Measurements from ENCODE around the gene MFAP3. TPM values are rescaled to one million over a fixed set of nuclear protein-coding genes. Genes with fewer than 3 reads are reported as not detected.

The MFAP3 gene
- polyA plus RNA-seq, 1 experiment, result 44.8 TPM

DNA sequence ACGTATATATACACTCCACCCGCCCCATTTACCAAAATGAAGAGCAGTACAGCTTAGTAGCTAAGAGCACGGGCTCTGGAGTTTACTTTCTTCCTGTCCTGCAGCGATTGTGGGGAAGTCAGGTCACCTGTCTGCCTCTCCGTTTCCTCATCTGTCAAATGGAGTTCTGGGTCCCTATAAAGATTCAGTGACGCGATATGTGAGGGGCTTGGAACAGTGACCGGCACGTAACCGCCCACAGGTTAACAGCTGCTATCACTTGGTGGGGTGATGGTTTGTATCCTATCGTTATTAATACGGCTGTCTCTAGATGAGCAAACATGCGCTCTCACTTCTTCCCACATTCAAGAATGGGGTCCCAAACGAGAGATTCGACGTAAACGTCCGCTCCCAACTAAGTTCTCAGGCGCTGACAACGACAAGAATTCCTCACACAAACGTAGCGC lies 483 bp upstream of the MFAP3 start:
- TF ChIP-seq, protein P1, sequence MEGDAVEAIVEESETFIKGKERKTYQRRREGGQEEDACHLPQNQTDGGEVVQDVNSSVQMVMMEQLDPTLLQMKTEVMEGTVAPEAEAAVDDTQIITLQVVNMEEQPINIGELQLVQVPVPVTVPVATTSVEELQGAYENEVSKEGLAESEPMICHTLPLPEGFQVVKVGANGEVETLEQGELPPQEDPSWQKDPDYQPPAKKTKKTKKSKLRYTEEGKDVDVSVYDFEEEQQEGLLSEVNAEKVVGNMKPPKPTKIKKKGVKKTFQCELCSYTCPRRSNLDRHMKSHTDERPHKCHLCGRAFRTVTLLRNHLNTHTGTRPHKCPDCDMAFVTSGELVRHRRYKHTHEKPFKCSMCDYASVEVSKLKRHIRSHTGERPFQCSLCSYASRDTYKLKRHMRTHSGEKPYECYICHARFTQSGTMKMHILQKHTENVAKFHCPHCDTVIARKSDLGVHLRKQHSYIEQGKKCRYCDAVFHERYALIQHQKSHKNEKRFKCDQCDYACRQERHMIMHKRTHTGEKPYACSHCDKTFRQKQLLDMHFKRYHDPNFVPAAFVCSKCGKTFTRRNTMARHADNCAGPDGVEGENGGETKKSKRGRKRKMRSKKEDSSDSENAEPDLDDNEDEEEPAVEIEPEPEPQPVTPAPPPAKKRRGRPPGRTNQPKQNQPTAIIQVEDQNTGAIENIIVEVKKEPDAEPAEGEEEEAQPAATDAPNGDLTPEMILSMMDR (IDR thresholded peaks at IDR 0.05; ENCODE audit: low read depth, low read length), result no peak
- no peaks in the 10 kb centered on the region for H3K9me3 ChIP-seq (ENCODE audit: control insufficient read depth, insufficient read depth, low read length)
- DNase-seq (ENCODE audit: low read depth, low spot score), result no peak
- H3K27ac ChIP-seq (ENCODE audit: low read depth, low read length), result peak overlapping the region; percentile 81
- CTCF ChIA-PET, result interaction anchor here (1.1 to 2.2 kb wide), 4 partner anchors 10 to 602 kb away, joined by 3 to 6 read pairs (median 4); no protein-coding TSS in a partner anchor
- peak overlapping the region; percentile 93 for H3K4me3 ChIP-seq (ENCODE audit: low read depth, low read length)
- POLR2A ChIA-PET, result interaction anchor here (0.9 to 1.5 kb wide), 6 partner anchors 11 to 822 kb away, joined by 3 to 10 read pairs (median 4); partner anchors contain the start of gene GALNT10
- no peaks in the 10 kb centered on the region for H3K27me3 ChIP-seq (ENCODE audit: control insufficient read depth, insufficient read depth, low read length)

DNA sequence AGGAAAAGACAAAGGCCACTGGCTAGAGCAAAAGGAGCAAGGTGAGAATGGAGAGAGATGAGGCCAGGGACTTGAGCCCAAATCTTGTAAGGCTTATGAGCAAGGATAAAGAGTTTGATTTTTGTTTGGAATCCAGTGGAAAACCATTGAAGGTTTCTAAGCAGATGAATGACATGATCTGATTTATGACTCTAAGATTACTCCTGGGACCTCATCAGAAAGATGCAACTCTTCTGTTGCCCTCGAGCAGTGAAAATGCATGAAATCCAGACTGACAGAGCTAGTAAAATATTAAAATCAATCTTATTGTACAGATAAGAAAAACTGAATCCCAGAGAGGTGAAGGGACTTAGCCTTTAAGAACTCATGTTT lies 677 bp downstream of the MFAP3 start:
- TF ChIP-seq, protein P1 (IDR thresholded peaks at IDR 0.05; ENCODE audit: low read depth, low read length), result no peak
- Histone ChIP-seq H3K27me3 (ENCODE audit: control insufficient read depth, insufficient read depth, low read length) (no peaks in the 10 kb centered on the region), H3K9me3 (ENCODE audit: control insufficient read depth, insufficient read depth, low read length) (no peaks in the 10 kb centered on the region), H3K27ac (ENCODE audit: low read depth, low read length) (no peak overlapping the region), H3K4me3 (ENCODE audit: low read depth, low read length) (peak overlapping the region; percentile 93)
- POLR2A ChIA-PET, result interaction anchor here (0.6 to 1.5 kb wide), 5 partner anchors 16 to 821 kb away, joined by 3 to 10 read pairs (median 4); partner anchors contain the start of gene GALNT10
- CTCF ChIA-PET, result interaction anchor here (0.6 to 2.2 kb wide), 7 partner anchors 9 to 601 kb away, joined by 3 to 6 read pairs (median 4); no protein-coding TSS in a partner anchor
- no peak for DNase-seq (ENCODE audit: low read depth, low spot score)

DNA sequence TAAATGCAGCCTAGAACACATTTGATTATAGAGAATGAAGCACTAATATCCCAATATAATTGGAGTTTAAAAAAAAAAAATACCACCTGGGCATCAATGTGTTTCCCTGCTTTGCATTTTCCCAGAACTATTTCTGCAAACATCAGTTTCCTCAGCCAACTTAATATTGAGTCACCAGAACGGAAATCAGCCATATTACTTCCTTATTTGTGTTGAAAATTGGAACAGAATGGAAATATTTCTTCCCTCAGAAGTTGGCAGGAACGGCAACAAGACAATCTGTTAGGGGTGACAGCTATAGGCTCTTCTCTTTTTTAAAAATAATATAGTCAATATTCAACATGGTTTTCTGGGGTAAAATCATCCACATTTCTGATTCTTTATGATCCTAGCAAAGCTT lies 4.0 kb downstream of the MFAP3 start:
- Histone ChIP-seq H3K27me3 (ENCODE audit: control insufficient read depth, insufficient read depth, low read length) (no peaks in the 10 kb centered on the region), H3K9me3 (ENCODE audit: control insufficient read depth, insufficient read depth, low read length) (no peaks in the 10 kb centered on the region), H3K4me3 (ENCODE audit: low read depth, low read length) (no peak overlapping the region), H3K27ac (ENCODE audit: low read depth, low read length) (no peak overlapping the region)
- ChIA-PET POLR2A (no interaction called here), CTCF (no interaction called here)
- TF ChIP-seq, protein P1 (IDR thresholded peaks at IDR 0.05; ENCODE audit: low read depth, low read length), result no peak
- no peak for DNase-seq (ENCODE audit: low read depth, low spot score)

DNA sequence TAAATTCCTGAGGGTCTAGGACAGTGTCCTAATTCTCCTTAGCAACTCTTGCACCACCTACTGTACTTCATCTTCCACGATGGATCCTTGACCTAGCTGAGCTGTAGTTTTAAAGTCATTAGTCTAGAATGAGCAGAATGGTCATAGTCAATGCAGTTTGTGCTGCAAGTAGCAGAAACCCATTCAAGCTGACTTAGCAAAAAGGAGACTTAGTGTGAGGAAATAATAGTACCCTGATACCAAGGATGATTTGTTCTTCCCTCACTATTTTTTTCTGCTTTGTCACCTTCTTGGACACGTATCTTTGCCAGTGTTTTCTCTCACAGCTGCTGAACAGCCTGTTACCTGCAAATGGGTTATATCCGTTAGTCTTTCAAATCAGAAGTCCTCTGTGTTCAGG lies 5.3 kb downstream of the MFAP3 start:
- TF ChIP-seq, protein P1 (IDR thresholded peaks at IDR 0.05; ENCODE audit: low read depth, low read length), result no peak
- DNase-seq (ENCODE audit: low read depth, low spot score), result no peak
- Histone ChIP-seq H3K9me3 (ENCODE audit: control insufficient read depth, insufficient read depth, low read length) (no peaks in the 10 kb centered on the region), H3K27ac (ENCODE audit: low read depth, low read length) (no peak overlapping the region), H3K27me3 (ENCODE audit: control insufficient read depth, insufficient read depth, low read length) (no peaks in the 10 kb centered on the region), H3K4me3 (ENCODE audit: low read depth, low read length) (no peak overlapping the region)
- POLR2A ChIA-PET, result no interaction called here
- CTCF ChIA-PET, result interaction anchor here (0.5 to 2.4 kb wide), 2 partner anchors 19 to 28 kb away, joined by 3 to 8 read pairs; no protein-coding TSS in a partner anchor

DNA sequence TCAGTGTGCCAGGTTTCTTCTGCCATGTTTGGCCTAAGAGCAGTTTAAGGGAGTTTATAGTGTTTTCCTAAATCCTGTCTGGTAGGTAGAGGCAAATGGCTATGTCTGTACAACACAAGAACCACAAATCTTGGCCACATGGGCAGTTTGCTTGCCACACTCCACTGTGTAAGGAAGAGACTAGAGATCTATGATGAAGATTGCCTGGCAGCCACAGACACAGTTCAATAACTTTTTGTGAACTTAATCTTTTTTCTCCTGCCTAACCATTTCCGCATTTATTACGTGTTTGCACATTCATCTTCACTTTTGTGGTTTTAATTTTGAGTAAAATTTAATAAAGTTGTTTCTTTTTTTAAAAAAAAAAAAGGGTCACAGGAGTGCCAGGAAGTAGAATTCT lies 5.8 kb downstream of the MFAP3 start:
- ChIA-PET POLR2A (no interaction called here), CTCF (interaction anchor here (0.5 to 2.4 kb wide), 2 partner anchors 20 to 28 kb away, joined by 3 to 8 read pairs; no protein-coding TSS in a partner anchor)
- no peaks in the 10 kb centered on the region for H3K27me3 ChIP-seq (ENCODE audit: control insufficient read depth, insufficient read depth, low read length)
- H3K9me3 ChIP-seq (ENCODE audit: control insufficient read depth, insufficient read depth, low read length), result no peaks in the 10 kb centered on the region
- TF ChIP-seq, protein P1 (IDR thresholded peaks at IDR 0.05; ENCODE audit: low read depth, low read length), result no peak
- no peak for DNase-seq (ENCODE audit: low read depth, low spot score)
- no peak overlapping the region for H3K4me3 ChIP-seq (ENCODE audit: low read depth, low read length)
- no peak overlapping the region for H3K27ac ChIP-seq (ENCODE audit: low read depth, low read length)

Data from AG04450 (cell line).